BJ (cell line): Measurements from ENCODE around the gene TAF3. TPM values are rescaled to one million over a fixed set of nuclear protein-coding genes. Genes with fewer than 3 reads are reported as not detected.

Source experiments
- CTCF ChIA-PET: fragments of 350-600 bp; formaldehyde crosslinking; extraction: SDS; loops from one replicate; lab custom pipeline; 2021; ENCODE audit warnings: antibody characterized with exemption, inconsistent platforms; lab: Yijun Ruan, JAX
- POLR2A ChIA-PET: fragments of 300-600 bp; sonication (Branson Sonifier 250); formaldehyde crosslinking; extraction: SDS; loops from one replicate; lab custom pipeline; 2021; ENCODE audit warnings: antibody characterized with exemption; lab: Charles Lee
- DNase-seq: peaks from one replicate; pipeline ENCODE4 v3.0.0-alpha.2; 2011; ENCODE audit warnings: low read depth
- H3K27me3 ChIP-seq: 2 replicates; pipeline ENCODE4 v1.6.0; 2011; ENCODE audit warnings: low read length; ENCODE audit not compliant: control insufficient read depth, insufficient read depth
- H3K36me3 ChIP-seq: 2 replicates; pipeline ENCODE4 v1.5.1; 2011; ENCODE audit warnings: low read length; ENCODE audit not compliant: control insufficient read depth, insufficient read depth
- H3K4me3 ChIP-seq: 2 replicates; pipeline ENCODE4 v1.5.1; 2011; ENCODE audit warnings: low read depth, mild to moderate bottlenecking, control low read depth, low read length
- CTCF ChIP-seq: IDR thresholded peaks from 2 replicates; pipeline ENCODE4 v1.5.1; 2011; ENCODE audit warnings: low read depth, mild to moderate bottlenecking, control low read depth, inconsistent platforms, low read length, moderate library complexity; ENCODE audit not compliant: insufficient read depth
- polyA plus RNA-seq: library from polyadenylated mRNA; depleted of rRNA; stranded (reverse); fragments of >200 nt; gene quantifications from 2 replicates; pipeline ENCODE4 v1.2.3, GENCODE V29; 2011

The TAF3 gene
- polyA plus RNA-seq, 1 experiment = 1.8 TPM

GRCh38 chr10:7998831-7999230 is 180.5 kb downstream of the TAF3 start:
- ChIA-PET CTCF (no interaction called here), POLR2A (no interaction called here)
- H3K4me3 ChIP-seq = no peak overlapping the region
- H3K27me3 ChIP-seq = no peaks in the 10 kb centered on the region
- no peak for TF ChIP-seq CTCF
- no peak for DNase-seq
- no peaks in the 10 kb centered on the region for H3K36me3 ChIP-seq

- Histone ChIP-seq H3K36me3 (no peaks in the 10 kb centered on the region), H3K4me3 (no peak overlapping the region), H3K27me3 (no peaks in the 10 kb centered on the region)
- POLR2A ChIA-PET = no interaction called here
- DNase-seq = no peak
- no peak for TF ChIP-seq CTCF
- CTCF ChIA-PET = no interaction called here
Observed at GRCh38 chr10:8004469-8005000, 186.2 kb downstream of the TAF3 start.

- DNase-seq = no peak
- CTCF ChIA-PET = no interaction called here
- POLR2A ChIA-PET = no interaction called here
Observed at GRCh38 chr10:8006274-8006999, 188.1 kb downstream of the TAF3 start.

GRCh38 chr10:8009031-8009430 is 190.7 kb downstream of the TAF3 start:
- H3K27me3 ChIP-seq = no peaks in the 10 kb centered on the region
- CTCF ChIA-PET = no interaction called here
- POLR2A ChIA-PET = interaction anchor here (0.7 kb wide), 1 partner anchor 58 kb away, joined by 3 read pairs; no protein-coding TSS in a partner anchor
- no peak for DNase-seq
- H3K4me3 ChIP-seq = no peak overlapping the region
- peaks cover 1% of the 10 kb centered on the region; the same call in 1 of the 2 replicates for H3K36me3 ChIP-seq
- TF ChIP-seq CTCF = no peak

More at GRCh38 chr10:8006274-8006999, 188.1 kb downstream of the TAF3 start:
- H3K36me3 ChIP-seq = peaks cover 1% of the 10 kb centered on the region; the same call in 1 of the 2 replicates
- no peak for TF ChIP-seq CTCF
- no peak overlapping the region for H3K4me3 ChIP-seq
- no peaks in the 10 kb centered on the region for H3K27me3 ChIP-seq

GRCh38 chr10:8013006-8013405 is 194.7 kb downstream of the TAF3 start:
- ChIA-PET POLR2A (no interaction called here), CTCF (interaction anchor here (1.0 kb wide), 1 partner anchor 40 kb away, joined by 3 read pairs; no protein-coding TSS in a partner anchor)
- Histone ChIP-seq H3K36me3 (peaks cover 3% of the 10 kb centered on the region; the same call in 1 of the 2 replicates), H3K27me3 (no peaks in the 10 kb centered on the region), H3K4me3 (no peak overlapping the region)
- TF ChIP-seq CTCF = no peak
- DNase-seq = no peak
